Measurements from ENCODE around the gene C18orf63.
"Not testable (repeated sequence)": the region's sequence is repeated elsewhere in the genome, so short reads cannot be mapped to it uniquely, and the experiment has no call there.

Gene C18orf63

DNA sequence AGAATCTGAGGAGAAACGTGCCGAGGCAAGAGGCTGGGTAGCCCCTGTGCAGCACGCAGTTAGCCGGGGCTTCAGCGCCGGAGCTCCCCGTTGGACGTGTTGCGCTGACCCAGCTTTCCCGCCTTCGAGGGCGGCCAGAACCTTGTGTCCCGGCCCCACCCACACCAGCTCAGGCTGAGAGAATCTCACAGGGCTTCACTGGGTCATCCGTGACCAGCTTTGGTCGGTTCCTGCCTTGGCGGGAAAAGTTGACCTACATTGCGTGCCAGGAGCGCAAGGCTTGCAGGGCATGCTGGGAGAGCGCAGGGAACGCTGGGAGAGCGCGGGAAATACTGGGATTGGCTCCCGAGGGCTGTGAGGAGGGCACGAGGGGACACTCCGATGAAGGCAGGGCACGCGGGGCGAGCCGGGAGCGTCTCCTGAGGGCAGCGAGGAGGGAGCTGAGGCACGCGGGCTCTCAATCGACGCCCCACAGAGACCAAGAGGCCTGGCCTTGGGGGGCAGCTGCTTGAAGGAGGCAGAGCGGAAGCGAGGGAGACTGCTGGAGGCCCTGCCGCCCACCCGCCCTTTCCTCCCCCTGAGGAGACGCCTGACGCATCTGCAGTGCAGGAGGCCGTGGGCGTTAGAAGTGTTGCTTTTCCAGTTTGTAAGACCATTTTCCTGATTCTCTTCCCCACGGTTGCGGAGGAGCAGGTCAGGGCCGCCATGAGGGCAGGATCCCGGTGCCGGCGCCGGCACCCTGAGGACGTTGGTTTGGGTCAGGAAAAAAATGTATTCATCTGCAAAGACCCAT, at the start of gene C18orf63:
Gene C18orf63, plus strand, starts transcription at position 376 of the 793 bp plus-strand sequence. CDS start 2,027 bp downstream, outside the sequence.
- no peak for DNase-seq

DNA sequence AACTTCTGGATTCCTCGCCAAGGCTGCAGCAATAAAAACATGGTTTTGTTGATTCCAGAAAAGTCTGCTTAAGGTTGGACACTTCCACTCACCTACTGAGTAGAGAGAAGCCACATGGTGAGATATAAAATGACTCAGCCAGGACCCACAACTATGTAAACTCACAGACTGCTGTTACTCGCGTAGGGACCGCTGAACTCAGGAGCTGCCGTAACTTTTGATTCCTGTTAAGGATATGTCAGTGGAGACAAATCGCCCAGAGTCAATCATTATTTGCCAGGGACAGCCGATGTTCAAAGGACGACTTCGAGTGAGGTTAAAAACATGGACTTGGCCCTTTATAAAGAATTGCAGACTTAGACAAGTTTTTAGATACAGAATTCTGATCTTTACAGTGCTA, 49.5 kb upstream of the C18orf63 start:
- no peak for DNase-seq

DNA sequence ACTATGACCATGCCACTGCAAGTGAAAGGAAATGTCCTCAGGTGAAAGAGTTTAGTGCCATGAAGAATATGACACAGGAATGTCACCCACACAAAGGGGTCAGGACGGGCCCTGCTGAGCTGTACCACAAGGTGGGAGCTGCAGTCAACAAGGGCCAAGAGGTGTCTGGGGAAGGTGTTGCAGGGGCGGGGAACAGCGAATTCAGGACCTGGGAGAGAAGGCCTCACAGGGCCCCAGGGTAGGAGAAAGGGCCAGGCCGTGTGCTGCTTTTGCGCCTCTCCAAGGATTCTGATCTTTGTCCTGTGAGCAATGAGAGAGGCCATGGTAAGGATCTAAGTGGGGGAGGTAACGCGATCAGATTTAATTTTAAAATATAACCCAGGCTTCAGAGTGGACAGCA, 47.5 kb upstream of the C18orf63 start:
- DNase-seq = no peak

DNA sequence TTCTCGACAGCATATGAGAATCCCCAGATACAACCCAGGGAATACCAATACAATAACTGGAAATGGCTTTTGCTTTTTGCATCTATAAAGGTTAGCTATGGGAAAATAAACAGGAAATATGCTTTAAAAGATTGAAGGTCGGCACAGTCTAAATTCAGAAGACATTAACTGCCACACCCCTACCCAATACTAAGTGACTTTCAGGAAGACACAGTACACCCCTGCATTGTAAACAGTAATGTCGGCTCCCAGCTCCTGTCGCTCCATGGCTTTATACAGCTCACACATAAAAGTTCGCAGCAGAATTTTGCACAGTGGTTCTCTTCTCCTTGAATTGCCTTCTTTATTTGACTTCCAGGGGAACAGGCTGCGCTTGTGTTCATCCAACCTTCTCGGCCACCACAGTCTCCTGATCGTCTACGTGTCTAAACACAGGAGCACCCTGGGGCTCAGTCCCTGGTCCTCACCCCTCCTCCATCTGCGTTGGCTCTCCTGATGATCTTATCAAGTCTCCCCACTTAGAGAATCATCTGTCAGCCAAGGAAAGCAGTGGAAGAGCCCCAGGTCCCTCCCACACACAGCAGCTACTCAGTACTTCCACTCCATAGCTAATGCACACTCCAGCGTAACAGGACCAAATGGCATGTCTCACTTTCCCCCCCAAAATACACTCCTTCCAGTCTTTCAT, 46.6 kb upstream of the C18orf63 start:
- no peak for DNase-seq

DNA sequence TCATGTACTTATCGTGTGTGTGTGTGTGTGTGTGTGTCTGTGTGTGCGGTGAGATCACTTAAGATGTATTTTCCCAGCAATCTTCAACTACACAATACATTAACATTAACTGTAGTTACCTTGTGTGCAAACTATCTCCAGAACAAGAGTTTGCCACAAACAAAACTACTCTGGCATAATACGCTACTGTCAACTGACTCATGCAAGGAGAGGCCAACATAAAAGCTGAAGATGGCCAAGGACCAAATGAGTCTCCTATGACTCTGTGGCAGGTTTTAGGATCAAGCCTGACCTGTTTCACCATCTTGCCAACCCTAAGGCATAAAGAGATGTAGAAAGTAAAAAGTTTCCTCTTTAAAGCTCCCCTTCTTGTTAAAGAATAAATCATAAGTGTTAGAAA, 44.0 kb upstream of the C18orf63 start:
- DNase-seq = no peak

DNA sequence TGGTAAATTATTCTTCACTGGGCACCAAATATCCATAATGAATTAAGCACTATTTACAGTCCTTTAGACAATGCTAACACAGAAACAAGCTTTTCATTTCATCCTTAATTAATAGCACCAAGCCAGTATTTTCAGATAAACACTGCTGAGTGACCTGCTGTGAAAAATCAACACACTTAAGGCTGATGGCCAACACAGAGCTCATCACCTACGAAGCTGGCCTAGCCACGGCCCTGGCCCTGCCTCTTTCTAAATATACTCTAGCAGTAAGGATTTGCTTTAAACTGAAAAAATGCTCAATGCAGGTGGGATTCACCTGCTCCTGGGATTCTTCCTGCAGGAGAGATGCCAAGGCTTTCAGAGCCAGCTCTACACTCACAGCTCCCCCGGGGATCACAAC, 42.2 kb upstream of the C18orf63 start:
- no peak for DNase-seq

DNA sequence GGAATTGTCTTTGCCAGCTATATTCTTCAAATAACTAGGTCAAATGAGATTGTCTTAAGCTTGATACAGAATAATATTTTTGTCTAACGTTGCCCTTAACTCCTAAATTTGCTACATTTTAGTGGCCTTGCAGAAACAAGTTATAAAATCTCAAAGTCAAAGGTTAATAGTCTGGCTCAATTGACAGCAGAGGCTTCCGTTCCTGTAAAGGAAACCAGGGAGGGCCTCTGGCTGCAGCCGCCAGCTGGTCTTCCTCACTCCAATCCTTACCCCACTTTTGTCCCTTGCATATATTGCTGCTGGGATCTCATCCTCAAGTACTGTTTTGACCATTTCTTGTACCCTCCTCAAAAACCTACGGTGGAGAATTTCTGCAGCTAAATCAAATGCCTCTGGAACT, 40.9 kb upstream of the C18orf63 start:
- DNase-seq = no peak

DNA sequence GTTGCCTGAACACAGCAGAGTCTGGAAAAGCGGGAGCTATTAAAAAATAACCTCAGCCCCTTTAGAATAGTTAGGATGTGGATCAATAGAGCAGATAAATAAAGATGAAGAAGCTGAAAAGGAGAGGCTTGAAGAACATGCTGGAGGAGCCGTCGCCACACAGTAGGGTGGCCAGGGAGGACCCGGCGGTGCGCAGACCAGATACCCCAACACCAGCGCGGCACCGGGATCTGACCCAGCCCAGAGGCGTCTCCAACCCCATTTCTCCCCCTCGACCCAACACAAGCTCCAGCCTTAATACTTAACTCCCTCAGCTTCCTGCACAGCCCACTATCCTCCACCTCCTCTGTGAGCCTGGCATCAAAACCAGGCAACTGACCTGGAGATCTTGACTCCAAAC, 39.9 kb upstream of the C18orf63 start:
- no peak for DNase-seq

DNA sequence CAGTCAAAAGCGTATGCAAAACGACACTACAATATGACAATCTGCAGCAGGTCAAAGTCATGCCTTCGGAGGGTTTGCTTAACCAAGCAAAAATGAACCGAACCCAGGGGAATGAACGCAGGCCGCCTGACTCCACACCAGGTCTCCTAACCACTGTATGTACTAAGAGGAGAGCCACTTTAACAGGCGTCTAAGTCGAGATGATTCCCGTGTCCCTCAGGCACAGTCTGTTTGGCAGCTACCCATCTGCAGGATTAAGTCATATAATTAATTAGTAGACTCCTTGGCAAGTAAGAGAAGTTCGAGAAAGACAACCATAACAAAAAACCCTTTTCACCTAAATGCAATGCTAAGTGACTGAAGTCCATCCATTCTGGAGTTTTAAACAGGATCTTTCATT, 39.0 kb upstream of the C18orf63 start:
- no peak for DNase-seq

DNA sequence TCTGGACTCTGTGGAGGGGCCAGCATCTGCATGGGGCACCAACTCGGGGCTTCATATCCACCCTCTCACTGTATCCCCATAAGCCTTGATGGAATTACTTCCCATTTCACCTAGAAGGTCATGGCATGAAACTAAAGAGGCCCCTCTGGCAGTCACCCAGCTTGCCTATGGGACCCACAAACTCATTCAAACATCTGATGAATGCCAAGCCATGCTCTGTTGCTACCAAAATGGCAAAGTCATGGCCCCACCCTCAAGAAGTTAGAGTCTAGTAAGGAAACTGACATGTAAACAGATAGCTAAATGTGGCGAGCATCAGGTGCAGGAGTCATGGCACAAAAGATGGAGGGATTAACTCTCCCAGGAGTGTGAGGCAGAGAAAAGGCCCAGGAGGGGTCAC, 38.3 kb upstream of the C18orf63 start:
- DNase-seq = no peak

DNA sequence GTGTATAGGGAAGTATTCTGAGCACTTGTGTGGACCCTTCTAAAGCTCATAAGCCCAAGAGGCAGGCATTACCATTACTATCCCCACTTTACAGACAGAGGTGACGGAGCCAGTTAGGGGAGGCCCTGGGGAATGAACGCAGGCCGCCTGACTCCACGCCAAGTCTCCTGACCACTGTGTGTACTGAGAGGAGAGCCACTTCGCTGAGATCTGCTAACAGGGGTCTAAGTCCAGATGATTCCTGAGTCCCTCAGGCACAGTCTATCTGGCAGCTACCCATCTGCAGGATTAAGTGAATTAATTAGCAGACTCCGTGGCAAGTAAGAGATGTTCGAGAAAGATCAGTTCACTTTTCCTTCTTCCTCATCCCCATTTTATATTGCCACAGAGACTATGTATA, 37.6 kb upstream of the C18orf63 start:
- no peak for DNase-seq

DNA sequence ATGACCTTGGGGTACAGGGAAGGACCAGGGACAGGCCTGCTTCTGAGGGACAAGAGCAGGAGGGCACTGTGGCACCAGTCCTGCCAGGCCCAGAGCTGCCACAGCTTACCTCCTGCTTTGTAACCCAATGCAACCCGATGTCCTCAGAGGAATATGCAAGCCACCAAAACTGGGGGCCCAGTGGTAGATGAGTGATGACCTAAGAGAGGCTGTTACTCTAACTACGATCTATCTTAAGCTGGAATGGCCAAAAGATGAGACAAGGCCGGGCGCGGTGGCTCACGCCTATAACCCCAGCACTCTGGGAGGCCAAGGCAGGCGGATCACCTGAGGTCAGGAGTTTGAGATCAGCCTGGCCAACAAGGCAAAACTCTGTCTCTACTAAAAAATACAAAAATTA, 36.7 kb upstream of the C18orf63 start:
- no peak for DNase-seq

DNA sequence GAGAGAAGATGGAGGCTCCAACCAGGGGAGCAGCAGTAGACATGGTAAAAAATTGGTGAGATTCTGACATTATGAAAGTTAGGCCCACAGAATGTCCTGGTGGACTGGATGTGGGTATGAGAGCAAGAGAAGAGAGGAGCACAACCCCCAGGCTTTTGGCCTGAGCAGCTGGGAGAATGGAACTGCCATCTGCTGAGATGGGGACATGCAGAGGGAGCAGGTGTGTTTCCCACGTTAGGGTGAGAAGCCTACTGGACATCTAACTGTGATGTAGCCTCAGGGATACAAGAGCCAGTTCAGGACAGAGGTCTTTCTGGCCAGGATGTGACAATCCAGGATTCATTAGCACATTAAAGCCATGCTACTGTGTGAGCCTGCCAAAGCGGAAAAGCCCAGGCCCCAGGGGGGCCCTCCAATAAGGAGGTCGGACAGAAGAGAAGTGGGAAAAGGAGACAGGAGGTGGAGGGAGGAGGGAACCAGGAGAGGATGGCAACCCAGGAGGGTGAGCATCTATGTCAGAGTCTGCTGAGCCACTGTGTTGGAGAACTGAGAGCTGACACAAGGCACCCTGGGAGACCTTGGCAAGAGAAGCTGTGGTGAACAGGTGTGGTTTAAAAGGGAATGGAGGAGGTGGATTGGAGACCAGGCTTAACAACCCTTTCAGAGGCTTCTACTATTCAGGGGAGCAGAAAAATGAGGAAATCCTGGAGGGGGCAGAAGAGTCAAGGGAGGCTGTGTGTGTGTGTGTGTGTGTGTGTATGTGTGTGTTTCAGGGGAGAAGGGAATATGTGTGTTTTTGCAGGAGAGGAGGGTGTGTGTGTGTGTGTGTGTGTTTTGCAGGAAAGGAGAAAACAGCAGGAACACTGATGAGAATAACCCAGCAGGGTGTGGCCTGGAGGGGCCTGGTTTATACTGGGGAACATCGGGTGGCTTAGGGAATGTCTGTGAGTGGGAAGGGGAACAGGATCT, 34.3 kb upstream of the C18orf63 start:
- no peak for DNase-seq

DNA sequence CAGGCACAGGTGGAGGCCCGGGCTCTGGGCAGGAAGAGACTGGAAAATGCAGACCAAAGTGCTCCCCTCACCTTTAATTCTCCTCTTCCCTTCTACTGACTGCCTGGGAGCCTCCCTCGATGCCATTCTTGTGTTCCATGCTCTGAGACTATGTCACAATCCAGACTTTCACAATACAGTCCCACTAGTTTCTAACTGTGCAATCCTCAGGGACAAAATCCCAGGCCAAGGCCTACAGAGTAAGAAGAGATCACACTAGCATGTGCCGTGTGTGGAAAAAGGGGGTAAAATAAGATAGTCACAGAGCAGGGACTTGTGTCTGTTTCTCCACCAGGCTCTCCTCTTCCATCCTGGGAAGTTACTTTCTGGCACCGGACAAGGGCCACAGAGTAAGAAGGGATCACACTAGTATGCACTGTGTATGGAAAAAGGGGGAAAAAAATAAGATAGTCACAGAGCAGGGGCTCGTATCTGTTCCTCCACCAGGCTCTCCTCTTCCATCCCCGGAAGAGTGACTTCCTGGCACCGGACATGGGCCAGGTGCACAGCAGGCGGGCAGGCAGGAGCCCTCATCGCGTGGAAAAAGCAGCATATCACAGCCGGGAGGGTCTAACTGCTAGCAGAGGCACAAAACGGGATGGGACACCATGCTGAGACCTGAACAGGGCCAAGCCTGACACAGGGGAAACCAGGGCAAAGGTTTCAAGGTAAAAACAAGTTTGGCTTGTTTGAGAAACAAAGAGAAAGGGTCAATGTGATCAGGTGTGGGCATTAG, 33.5 kb upstream of the C18orf63 start:
- peak; percentile 39 for DNase-seq

DNA sequence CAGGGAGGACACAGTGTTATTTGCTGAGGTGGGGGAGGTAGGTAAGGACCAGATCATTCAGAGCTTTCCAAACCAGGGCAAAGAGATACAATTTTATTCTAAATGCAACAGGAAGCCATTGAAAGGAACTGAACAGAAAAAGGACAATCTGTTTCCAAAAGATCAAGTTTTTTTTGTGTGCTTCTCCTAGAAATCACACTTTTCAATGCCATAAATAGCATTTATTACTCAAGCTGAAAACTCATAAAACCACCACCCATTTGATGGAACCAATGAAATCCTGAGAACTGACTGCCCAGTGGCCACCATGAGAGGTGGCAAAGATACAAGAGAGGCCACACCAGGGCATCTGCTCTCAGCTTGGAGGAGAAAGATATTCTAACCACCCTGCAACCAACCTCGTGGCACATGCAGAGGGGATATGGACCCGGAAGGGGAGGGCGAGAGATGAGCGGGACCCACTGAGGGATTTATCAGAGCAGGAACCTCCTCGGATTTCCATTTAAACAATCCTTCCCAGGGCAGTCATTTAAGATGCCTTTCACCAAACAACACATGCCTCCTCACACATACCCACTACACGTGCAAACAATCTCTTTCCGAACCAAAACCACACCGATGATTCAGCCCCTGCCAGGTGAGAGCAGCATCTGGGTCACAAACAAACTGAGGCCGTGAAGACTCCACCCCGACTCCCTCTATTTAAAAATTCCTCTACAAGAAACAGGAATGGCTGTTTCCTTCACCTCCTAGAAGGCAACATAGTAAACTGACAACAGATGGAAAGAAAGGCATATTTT, 32.7 kb upstream of the C18orf63 start:
- DNase-seq = no peak

DNA sequence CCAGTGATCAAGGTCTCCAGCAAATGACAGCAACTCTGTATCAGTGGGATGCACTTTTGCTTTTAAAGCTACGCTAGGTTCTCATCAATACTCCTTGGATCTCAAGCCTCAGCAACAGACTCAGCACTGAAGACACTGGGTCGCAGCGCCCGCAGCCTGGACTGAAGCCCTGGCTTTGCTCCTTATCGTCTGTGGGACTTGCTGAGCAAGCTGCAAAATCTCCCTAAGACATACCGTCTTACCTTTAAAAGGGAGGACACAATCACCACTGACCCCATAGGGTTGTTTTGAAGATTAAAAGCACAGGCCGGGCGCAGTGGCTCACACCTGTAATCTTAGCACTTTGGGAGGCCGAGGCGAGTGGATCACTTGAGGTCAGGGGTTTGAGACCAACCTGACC, 32.0 kb upstream of the C18orf63 start:
- no peak for DNase-seq

DNA sequence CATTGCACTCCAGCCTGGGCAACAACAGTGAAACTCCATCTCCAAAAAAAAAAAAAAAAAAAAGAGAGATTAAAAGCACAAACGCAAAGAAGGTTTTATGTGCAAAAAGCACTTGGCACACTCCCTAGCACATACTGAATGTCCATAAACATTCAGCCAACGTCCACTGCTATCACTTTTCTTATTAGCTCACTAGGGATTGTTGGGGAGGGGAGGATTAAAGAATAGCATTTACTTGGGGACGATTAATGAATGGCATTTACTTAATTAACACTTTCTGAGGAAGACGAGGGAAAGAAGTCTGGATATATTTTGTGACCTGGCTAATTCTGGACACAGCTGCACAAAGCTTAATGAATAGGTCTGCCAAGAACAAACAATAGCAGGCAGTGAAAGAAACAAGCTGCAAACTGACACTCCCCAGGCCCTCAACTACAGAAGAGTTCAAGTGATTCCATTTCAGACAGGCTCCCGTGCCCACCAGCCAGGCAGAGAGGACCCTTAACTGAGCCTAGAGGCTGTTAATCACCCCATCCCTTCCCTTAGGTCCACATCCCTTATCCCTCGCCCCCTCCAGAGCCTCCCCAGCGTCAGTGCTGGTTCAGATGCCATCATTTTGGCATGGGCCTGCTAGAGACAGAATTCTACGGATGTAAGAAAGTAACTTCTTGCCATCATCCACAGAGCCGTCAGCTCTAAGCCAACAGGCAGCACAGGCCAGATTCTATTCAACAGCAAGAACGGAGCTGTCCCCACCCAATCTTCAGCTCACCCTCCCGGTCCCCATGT, 31.3 kb upstream of the C18orf63 start:
- no peak for DNase-seq

DNA sequence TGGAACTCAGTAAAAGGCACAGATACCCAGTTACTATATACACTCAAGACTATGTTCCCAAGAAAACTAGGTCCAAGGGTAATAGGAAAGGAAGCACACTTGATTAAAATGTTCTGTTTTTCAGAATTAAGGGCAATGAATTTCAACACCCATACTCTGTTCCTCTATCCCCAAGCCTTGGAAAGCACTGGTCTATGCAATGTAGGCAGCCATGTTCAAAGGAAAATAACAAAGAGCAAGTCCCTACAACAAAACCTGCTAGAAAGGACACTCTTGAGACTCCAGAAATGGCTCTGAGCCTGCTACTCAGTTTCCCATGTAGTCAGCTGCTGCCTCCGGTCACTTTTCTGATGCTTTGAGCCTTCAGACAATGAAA, 30.7 kb upstream of the C18orf63 start:
- DNase-seq = no peak

DNA sequence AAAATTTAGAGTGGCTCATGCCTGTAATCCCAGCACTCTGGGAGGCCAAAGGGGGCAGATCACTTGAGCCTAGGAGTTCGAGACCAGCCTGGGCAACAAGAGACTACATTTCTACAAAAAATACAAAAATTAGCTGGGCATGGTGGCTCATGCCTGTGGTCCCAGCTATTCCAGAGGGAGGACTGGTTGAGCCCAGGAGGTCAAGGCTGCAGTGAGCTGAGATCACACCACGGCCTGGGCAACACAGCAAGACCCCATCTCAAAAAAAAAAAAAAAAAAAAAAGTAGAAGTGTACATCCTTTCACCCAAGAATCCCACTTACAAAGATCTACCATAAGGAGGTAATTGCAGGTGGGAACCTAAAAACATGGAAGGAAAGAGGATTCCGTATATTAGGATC, 30.1 kb upstream of the C18orf63 start:
- DNase-seq = not testable (repeated sequence)

DNA sequence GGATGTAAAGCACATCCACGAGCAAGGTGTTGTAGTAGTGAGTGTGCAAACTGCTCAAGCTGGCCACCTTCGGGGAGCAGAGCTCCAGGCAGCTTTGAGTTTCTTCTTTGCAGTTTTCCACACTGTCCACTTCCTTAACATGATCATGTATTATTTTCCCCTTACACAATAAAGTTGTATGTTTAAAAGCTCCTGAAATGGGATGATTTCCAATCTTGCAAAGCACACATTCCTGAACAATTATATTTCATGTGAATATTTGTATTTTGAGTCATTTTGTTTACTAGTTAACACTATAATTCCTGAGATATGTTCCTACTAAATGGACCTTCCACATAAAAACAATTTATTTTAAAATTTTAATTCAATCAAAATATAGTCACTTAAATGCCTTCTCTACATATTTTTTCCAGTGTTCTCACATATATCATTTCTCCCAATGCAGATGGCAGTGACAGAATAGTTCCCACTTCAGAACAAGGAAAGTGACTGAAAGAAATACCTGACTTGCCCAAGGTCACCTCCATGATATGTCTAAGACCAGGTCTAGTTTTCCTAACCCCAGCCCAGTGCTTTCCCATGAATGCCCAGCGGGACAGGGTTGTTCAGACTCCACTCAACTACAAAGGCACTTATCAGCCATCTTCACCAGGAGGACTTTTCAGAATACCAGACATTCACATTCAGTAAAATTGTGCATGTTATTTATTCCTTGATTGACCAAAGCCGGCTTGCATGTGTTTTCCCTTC, 29.4 kb upstream of the C18orf63 start:
- DNase-seq = no peak

Measured in suppressor macrophage treated with lipopolysaccharide for 4 hours (primary cell).